GM19452 (cell line): ENCODE results near the gene CNTNAP2.

ENCODE experiments used
- ATAC-seq: cut with Tn5 transposase; IDR thresholded peaks from one replicate; pipeline ENCODE4 v1.9.1; 2021; ENCODE audit not compliant: unreplicated experiment

CNTNAP2 gene

DNA sequence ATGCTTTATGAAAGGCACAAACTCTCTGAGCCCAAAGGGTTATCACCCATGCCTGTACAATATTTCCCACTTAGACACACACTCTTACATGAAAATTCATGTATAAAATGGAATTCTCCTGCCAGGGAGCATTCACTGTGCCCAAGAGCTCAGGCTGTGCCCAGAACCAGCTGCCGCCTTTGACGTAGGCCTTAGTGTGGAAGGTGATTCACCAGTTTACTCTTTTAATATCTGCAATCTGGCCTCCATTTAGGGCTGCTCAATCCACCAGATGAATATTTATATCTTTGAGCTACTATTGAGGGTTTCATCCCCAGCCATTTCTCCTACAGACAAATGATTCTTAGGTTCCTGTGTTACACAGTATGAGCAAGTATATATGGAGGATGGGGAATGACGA, 849.7 kb downstream of the CNTNAP2 start:
- no peak for ATAC-seq

DNA sequence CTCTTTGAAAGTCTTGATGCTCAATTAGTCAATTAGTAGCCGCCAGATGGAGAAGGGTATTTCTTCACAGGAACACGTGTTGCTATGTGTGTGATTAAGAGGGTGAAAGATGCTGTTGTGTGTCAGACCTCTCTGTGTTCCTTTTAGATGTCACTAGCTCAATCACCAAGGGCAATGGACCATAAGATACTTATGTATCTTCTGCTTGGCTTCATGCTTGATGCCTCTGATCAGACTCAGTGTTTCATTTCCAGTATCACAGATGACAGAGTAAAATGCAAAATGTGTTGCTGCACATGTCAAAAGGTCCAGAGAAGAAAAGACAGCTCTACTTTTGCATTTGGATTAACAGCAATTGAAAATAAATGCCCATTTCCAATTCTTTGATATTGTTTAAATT, 865.9 kb downstream of the CNTNAP2 start:
- no peak for ATAC-seq

DNA sequence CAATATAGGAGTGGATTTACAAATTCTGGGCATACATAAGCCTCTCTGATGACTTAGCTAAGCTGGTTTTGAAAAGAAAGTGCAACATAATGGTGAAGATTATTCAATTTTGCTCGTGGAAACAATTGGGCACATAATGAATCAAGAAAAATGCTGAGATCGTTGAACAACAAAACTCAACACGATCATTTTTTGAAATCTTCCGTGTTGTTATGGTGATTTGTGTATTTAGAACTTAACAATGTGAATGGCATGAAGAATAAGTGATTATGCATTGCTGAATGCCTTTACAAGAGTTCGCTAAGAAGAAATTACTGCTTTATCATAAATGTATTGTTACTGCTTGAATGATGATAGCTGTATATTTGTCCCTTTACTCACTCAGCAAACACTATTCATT, 875.0 kb downstream of the CNTNAP2 start:
- no peak for ATAC-seq

DNA sequence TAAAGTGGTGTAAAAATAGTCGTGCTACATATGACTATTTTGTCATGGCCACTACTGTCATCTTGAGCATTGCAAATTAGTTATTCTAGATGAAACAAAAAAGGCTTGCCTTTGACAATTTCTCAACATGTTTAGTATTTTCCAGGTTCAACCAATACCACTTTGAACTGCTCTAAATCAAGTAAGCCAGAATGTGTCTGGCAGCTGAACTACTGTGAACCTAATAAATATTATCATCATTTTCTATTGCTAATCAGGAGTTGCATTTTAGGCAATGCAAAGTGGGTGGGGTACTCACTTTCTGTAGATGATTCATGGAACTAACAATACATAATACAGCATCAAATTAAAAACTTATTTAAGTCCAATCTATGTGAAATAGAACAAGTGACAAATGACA, 877.2 kb downstream of the CNTNAP2 start:
- no peak for ATAC-seq

DNA sequence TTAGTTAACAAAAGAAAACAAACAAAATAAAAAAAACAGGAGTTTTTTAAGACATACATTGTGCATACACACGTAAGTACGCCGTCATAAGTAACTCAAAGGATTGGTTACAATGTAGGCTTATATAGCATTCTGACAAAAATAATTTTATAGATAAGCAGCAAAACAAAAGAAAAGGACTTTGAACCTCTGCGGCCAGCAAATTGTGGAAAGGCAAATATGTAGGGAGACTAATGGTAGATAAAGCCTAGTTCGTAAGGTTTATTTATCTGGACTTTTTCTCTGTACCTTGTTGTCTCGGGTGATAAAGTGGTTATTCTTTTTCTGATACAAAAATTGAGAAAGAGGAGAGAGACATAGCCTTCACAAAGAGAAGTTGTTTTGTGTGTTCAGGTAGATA, 891.9 kb downstream of the CNTNAP2 start:
- no peak for ATAC-seq

DNA sequence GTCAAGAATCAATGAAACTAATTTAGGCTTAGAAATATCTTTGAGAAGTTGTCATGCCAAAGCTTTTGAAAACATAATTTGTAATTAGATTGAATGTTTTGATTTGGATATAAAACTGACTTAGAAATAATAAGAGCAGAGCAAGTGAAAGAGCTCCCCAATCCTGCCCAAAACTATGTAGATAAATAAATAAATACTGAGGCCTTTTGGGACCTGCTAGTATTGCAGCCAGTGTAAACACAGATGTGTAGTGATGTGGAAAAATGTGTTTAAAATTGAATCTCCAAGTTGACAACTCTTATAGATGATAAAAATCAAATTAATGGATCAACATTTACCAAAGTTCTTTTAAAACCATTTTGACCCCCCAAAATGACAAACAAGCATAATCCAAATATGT, 896.1 kb downstream of the CNTNAP2 start:
- ATAC-seq = no peak

DNA sequence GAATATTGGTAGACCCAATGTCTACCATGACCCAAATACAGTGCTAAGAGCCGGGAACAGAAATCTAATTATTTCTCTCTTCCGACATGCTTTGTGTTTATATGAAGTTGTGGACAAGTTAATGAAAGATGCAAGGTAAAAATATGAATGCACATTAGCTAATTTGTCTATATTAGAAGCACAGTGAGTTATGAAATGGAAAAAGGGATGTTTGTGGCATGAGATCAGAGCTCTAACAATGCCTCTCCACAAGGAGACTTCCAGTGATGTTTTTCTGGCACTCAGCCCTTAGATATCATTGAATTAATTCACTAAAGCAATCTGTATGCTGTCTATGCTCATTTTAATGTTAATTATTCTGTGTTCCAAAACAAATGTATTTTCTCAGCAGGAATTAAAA, 897.2 kb downstream of the CNTNAP2 start:
- ATAC-seq = no peak

DNA sequence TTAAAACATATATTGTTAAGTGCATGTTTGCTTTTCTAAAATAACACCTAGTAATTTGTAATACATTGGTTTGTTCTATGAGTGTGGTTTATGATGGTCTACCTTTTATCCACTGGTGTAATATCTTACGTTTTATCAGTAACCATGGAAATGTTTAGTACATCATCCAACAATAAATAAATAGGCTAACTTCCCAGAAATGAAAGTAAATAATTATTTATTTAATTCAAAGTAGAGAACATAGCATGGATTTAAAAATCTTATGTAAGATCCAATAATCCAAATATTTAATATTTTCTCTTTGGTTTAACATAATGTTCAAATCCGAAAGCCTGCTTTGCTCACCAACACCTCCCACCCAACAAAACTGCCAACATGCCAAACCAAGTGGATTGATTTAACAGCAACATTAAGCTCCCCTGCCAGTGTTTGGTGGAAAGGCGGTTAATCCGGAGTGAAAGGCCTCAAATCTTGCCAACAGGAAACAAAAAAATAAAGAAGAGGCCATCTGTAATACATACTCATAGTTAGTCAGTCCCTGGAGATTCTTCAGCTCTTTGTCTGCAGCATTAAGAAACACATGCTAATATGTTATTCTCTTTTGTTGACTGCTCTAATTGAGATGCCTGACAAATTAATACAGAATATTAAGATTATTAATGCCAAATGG, 897.8 kb downstream of the CNTNAP2 start:
- ATAC-seq = no peak

DNA sequence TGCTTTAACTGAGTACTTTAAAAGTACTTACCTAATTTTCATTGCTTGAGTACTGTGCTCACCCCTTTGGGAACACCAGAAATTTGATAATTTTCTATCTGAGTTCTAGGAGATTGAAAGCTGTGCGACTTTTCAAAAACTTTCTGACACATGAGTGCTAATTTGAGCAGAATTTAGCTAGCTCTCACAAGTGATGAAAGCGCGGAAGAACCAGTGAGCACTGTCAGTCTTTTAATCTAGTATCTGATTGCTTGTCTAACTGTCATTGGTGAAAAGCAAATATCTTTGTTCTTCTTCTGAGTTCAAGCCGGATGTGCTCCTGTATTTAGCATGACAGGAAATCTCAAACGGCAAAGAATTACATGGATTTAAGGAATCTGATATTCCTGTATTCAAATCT, 899.4 kb downstream of the CNTNAP2 start:
- ATAC-seq = no peak

DNA sequence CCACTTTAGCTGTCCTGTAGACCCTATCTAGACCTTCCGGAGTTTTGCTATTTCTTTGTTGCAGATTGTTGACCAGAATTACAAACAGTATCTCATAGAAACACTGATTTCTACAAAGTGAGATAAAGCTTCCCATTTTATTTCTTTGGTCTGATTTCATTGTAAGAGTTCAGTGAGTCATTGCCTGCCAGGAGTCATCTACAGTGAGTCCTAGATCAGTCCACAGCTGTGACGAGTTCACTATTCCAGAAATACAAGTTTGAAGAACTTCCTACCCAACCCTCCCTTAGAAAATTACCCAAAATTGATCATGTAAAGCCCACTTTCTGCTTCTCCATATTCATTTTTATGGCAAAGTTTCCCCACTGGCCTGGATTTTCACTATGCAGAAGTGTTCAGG, 905.5 kb downstream of the CNTNAP2 start:
- no peak for ATAC-seq

DNA sequence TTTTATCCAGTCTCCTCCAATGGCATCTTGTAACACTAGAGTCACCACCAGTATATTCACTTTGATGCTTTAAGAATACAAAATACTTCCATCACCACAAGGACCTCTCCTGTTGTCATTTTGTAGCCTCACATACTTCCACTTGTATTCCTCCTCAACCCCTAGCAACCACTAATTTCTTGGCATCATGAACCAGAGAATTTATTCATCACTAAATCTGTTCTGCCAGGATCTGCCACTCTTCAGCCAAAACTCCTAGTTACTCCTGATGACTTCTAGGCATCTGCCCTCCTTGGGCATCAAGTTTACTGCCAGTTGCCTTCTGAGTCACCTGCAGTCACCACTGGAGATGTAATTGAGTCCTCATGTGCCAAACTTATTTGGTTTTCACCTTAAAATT, 906.8 kb downstream of the CNTNAP2 start:
- no peak for ATAC-seq

DNA sequence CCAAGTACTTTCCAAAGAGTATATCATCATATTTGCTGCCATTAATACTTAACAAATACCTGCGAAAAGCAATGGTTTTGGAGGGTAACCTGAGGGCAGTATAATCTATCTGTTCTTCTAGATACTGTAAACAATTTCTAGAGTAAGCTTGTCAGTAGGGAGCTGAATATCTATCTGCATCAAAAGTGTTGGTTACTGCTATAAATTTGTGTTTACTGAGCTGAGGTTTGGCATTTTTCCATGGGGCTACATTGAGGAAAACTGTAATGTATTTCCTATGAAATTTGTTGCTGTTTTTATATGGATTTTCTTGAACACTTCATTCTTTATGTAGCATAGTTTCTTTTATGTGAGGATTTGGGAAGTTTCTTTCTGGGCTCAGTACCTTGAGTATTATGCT, 913.4 kb downstream of the CNTNAP2 start:
- ATAC-seq = no peak

DNA sequence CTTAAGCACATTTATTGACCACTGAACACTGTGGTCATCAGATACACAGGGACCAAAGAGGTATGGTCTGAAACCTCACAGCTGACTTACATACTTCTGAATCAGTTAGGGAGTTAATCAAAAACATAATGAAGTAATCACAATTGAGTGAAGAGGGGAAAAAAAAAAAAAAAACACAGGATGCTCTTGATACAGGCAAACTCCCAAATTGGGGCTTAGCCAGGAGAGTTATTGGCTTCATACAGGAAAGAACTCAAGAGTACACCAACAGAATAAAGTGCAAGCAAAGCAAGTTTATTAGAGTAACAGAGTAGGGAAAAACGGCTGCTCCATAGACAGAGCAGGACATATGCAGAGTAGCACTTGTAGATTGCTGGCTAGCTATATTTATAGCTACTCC, 917.0 kb downstream of the CNTNAP2 start:
- ATAC-seq = no peak

DNA sequence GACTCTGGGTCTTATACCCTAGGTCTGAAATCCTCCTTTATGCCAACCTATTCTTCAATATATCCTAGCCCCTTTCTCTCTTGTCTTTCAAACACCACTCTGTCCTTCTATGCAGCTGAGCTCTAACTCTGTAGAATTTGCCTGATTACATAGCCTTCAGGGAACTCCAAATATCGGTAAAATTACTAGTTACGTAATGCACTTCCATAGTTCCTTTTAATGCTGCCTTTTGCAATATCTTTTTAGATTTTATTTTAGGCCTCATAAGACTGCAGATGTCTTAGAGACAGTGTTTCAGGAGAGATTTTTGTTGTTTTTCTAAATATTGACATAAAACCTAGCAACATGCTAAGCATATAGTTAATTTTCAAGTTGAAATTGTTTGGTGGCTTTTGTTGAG, 924.8 kb downstream of the CNTNAP2 start:
- ATAC-seq = no peak

DNA sequence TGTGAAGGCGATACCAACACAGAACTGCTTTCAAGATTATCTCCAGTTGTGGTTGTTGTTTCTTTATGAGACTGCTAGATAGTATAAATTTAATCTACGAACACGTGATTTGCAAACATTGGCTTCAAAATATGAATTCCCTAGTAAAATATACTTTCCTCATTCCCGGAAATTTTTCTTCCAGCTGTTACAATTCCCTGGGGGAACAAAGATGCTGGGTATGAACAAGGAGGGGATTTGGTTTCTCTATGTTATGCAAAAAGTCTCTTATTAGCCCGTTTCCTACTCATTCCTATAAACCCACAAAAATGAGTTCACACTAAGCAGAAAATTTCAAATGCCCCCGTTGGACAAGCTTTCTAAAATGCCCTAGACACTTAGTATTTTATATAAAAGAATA, 928.3 kb downstream of the CNTNAP2 start:
- ATAC-seq = no peak

DNA sequence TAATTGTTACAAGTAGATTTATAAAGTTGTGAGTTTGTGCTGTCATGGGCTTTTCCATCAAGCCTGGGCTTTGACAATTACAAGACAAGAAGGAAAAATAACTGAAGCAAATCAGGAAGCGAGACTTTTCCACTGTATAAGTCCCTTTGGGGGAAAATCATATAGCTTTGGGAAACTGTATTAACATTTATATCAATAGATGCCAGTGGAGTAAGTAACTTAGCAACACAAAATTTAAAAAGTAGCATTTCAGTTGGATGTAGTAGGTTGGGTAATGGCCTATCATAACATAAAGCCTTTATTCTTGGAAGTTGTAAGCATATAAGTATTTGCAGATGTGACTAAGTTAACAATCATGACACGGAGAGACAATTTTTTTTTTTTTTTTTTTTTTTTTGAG, 931.1 kb downstream of the CNTNAP2 start:
- ATAC-seq = no peak

DNA sequence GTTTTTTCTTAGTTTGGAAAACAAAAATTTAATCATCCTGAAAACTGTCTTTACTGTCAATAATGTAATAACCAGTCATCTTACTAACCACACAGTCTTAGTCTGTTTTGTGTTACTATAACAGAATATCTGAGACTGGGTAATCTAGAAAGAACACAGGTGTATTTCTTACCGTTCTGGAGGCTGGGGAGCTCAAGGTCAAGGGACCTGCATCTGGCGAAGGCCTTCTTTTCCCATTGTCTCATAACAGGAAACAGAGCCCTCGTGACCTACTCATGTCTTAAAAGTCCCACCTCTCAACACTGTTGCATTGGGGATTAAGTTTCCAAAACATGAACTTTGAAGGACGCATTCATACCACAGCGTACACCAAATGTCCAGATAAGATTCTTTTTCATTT, 932.3 kb downstream of the CNTNAP2 start:
- ATAC-seq = no peak

DNA sequence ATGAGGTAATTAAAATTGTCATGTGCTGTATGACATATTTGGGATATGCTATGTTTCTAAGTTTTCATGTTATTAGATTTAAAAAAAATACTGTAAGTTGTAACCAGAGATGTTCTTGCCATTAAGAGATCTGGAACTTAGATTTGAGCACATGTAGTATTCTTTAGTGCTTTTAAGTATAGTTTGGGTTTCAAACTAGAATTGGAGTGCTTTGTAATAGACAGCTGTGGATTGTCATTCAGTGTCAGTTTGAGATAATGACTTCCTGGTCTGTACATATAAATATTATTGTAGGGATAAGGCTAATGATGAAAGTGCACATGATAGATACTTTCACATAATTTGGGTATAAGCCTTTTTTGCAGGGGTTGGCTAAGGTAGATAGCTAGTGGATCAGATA, 936.2 kb downstream of the CNTNAP2 start:
- no peak for ATAC-seq

DNA sequence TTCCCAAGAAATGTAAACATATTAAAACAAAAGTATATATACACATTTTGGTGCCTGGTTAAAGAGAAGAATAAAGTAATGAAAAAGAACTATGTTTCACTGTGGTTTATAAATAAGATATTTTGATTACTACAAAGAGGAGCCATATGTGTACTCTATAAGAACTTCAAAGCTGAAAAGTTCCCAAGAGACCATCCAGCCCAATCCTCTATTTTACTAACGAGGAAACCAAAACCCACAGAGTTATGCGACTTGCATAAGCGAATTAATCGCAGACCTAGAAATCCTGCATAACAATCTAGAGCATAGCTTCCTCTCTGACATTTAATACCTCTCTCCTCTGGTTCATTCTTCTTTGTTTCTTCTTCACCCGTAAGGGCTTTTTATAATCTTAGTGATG, 937.1 kb downstream of the CNTNAP2 start:
- ATAC-seq = no peak

DNA sequence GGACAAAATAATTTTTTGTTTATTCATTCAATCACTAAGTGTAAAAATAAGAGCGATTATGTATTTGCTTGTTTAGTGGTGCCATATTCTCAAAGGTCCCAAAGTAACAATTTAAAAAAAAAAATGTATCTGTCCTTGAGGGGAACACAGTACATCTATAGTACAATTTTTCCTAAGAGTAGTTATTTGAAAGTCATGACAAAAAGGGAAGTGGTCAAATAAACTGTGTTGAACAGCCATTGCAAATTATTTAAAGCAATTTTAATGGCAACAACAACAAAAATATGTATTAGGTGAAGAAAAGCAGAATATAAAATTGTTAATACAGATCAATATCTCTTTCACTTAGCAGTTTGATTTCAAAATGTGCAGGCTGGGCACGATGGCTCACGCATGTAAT, 943.5 kb downstream of the CNTNAP2 start:
- no peak for ATAC-seq

DNA sequence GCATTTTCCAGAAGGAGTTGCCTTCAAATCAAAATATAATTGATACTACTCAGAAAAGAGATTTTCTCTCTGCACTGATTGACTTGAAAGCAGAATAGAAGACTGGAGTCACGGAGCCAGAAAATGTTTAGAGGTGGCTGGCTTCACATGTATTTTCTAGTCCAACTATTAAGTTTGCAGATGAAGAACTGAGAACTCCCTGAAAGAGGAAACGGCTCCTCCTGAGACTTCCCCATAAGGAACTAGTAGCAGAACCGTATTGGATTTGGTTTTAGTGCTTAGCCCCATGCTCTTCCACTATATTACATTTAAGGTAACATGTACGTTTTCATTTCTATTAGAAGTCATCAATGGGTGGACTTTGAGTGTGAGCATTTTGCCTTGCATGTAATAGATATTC, 946.3 kb downstream of the CNTNAP2 start:
- ATAC-seq = no peak

DNA sequence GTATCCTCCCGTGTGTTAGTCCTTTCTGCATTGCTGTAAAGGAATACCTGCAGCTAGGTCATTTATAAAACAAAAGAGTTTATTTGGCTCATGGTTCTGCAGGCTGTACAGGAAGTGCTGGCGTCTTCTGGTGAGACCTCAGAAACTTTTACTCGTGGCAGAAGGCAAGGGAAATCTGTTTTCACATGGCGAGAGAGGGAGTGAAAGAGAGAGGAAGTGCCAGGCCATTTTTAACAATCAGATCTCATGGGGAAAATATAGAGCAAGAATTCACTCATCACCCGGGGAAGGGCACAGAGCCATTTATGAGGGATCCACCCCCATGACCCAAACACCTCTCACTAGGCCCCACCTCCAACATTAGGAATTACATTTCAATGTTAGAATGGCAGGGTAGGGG, 952.2 kb downstream of the CNTNAP2 start:
- ATAC-seq = no peak

DNA sequence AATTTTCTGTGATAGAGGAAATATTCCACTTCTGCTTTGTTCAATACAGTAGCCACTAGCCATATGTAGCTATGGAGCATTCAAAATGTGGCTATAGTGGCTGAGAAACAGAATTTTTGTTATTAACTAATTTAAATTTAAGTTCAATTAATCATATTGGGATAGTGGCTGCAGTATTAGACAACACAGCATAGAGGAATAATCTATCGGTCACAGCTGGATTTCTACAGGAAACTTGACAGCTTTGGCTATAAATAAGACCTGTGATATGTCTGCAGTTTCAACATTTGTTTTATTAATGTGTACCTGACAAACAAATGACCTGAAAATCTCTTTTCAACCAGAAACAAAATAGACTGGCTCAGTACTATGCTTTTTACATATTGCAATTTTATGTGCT, 953.2 kb downstream of the CNTNAP2 start:
- no peak for ATAC-seq

DNA sequence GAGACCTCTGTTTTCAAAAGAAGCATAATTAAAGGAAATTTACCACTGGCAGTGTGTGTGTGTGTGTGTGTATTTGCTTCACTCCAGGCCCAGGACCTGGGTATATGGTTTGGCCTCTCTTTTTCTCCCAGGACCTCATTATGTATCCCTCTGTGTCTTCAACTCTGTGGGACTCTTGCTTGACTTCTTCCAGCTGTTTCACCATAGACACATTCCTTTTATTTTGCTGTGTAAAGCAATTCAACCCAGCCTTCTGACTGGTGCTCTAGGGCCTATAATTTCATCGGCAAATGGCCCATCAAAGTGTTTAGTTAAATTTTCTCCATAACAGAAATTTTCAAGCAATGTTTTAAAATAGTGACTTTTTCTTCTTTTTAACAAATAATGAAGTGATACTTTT, 954.3 kb downstream of the CNTNAP2 start:
- no peak for ATAC-seq
